GM12801 (cell line): Measurements from ENCODE around the gene U2AF2.

Experiments used
- TF ChIP-seq, protein P1 (sequence below): IDR thresholded peaks from one replicate; pipeline ENCODE4 v1.5.1; 2011; ENCODE audit warnings: control low read depth; ENCODE audit not compliant: insufficient read length; ENCODE audit errors: extremely low read depth

Gene U2AF2

DNA sequence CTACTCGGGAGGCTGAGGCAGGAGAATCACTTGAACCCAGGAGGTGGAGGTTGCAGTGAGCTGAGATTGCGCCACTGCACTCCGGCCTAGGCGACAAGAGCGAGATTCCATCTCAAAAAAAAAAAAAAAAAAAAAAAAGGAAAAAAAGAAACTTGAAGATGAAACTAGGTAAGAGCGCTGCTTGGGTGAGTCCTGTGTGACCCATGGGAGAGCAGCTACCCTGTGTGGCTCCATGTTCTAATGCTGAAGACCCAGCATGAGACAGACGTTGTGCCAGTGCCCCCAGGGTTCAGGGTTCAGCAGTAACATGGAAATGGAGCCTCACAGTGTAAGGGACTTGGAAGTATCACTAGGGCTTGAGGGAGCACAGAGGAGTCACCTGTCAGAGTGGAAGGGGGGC is 36.4 kb upstream of the U2AF2 start:
- TF ChIP-seq, protein P1, sequence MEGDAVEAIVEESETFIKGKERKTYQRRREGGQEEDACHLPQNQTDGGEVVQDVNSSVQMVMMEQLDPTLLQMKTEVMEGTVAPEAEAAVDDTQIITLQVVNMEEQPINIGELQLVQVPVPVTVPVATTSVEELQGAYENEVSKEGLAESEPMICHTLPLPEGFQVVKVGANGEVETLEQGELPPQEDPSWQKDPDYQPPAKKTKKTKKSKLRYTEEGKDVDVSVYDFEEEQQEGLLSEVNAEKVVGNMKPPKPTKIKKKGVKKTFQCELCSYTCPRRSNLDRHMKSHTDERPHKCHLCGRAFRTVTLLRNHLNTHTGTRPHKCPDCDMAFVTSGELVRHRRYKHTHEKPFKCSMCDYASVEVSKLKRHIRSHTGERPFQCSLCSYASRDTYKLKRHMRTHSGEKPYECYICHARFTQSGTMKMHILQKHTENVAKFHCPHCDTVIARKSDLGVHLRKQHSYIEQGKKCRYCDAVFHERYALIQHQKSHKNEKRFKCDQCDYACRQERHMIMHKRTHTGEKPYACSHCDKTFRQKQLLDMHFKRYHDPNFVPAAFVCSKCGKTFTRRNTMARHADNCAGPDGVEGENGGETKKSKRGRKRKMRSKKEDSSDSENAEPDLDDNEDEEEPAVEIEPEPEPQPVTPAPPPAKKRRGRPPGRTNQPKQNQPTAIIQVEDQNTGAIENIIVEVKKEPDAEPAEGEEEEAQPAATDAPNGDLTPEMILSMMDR = no peak

- TF ChIP-seq, protein P1 = no peak
Measured at GRCh38 chr19:55619286-55619685, 35.5 kb upstream of the U2AF2 start.

GRCh38 chr19:55620410-55621204 is 34.2 kb upstream of the U2AF2 start:
- TF ChIP-seq, protein P1 = no peak

- TF ChIP-seq, protein P1 = no peak
Measured at GRCh38 chr19:55621205-55621672, 33.6 kb upstream of the U2AF2 start.

DNA sequence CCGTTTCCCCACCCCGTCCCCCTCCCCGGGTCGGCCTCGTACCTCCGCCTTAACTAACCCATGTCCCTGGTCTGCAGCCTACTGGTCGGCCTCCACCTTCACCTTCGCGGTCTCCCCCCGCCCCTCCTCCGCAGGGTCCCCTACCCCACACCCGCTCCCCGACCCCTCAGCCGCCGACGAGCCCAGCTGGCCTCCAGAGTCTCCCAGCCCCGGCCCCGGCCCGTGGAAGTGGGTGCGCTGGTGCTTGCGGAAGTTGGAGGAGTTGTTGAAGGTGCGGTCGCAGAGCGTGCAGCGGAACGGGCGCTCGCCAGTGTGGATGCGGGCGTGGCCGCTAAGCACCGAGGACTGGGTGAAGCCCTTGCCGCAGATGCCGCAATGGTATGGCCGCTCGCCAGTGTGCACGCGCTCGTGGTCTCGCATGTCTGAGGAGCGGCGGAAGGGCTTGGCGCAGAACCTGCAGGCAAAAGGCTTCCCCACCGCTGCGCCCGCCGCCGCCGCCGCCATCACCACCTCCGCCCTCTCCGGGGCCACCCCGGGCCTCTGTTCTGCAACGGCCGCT is 33.1 kb upstream of the U2AF2 start:
- TF ChIP-seq, protein P1 = no peak

DNA sequence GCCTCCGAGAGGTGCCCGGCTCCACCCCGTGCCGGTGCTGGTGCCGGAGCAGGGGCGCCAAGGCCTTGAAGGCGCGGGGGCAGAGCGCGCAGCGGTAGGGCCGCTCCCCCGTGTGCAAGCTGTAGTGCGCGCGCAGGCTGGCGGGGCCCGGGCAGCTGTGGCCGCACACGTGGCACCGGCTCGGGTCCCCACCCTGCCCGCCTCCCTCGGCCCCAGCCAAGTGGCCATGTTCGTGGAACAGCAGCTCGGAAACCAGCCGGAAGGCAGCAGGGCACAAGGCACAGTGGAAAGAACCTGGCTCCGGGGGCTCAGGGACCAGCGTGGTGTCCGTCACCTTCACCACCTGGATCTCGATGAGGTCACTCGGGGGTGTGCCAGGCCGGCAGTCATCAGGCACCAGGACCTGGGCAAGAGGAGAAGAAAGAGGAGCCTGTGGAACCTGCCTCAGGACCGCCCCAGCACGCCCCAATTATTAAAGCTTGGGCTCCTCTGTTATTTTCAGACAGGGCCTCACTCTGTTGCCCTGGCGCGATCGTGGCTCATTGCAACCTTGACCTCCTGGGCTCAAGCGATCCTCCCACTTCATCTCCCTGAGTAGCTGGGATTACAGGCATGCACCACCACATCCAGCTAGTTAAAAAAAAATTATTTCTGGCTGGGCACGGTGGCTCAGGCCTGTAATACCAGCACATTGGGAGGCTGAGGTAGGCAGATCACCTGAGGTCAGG is 32.4 kb upstream of the U2AF2 start:
- TF ChIP-seq, protein P1 = no peak

DNA sequence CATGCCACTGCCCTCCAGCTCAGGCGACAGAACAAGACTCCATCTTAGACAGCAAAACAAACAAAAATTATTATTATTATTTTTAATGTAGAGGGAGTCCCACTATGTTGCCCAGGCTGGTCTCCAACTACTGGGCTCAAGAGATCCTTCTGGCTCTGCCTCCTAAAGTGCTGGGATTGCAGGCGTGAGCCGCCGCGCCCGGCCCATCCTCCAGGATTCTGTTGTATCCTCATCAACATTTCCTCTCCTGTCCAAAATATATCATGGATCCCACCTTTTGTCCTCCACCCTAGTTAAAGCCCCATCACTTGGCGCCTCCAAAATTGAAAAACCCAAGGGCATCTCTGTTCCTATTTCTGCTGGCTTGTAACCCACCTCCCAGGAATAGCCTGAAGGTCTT is 31.7 kb upstream of the U2AF2 start:
- TF ChIP-seq, protein P1 = no peak
